Neural crest cell (in vitro differentiated cells): ENCODE data around the gene ELSPBP1. TPM values are rescaled to one million over a fixed set of nuclear protein-coding genes. Genes with fewer than 3 reads are reported as not detected.

Experiments
- DNase-seq: peaks from one replicate; pipeline ENCODE4 v3.0.0; 2021; ENCODE audit warnings: low read depth, mixed read lengths, low spot score
- H3K27ac Mint-ChIP-seq: one replicate; pipeline ENCODE4 v1.8.0; 2021; ENCODE audit warnings: mild to moderate bottlenecking, mixed read lengths; ENCODE audit not compliant: unreplicated experiment
- H3K27me3 Mint-ChIP-seq: 2 replicates; pipeline ENCODE4 v1.8.0; 2021; ENCODE audit warnings: low read depth, mild to moderate bottlenecking, mixed read lengths
- H3K36me3 Mint-ChIP-seq: 2 replicates; pipeline ENCODE4 v1.8.0; 2021; ENCODE audit warnings: low read depth, mild to moderate bottlenecking, mixed read lengths
- H3K4me1 Mint-ChIP-seq: 2 replicates; pipeline ENCODE4 v1.8.0; 2021; ENCODE audit warnings: mixed read lengths
- H3K4me3 Mint-ChIP-seq: one replicate; pipeline ENCODE4 v1.8.0; 2021; ENCODE audit warnings: mild to moderate bottlenecking, mixed read lengths
- H3K9me3 Mint-ChIP-seq: 2 replicates; pipeline ENCODE4 v1.8.0; 2021; ENCODE audit warnings: mixed read lengths
- CTCF ChIP-seq: fragments of 200-600 bp; sonication (generic); conservative IDR thresholded peaks from 2 replicates; pipeline ENCODE4 v1.5.0; 2021; ENCODE audit warnings: antibody characterized with exemption, mild to moderate bottlenecking
- total RNA-seq: library from RNA; stranded (reverse); gene quantifications from 2 replicates; pipeline ENCODE4 v1.2.1, GENCODE V29; 2021

The ELSPBP1 gene
- total RNA-seq, 1 donor from 2014 or later, result not detected

GRCh38 chr19:48010932-48011758 lies 16.7 kb downstream of the ELSPBP1 start:
- Mint-ChIP-seq H3K27me3 (peaks cover 14% of the 10 kb centered on the region), H3K9me3 (peaks cover 5% of the 10 kb centered on the region), H3K4me1 (no peaks in the 10 kb centered on the region), H3K4me3 (no peak overlapping the region), H3K36me3 (no peaks in the 10 kb centered on the region), H3K27ac (no peak overlapping the region)
- no peak for DNase-seq
- TF ChIP-seq CTCF, result no peak

- Mint-ChIP-seq H3K27me3 (peaks cover 68% of the 10 kb centered on the region), H3K4me1 (no peaks in the 10 kb centered on the region), H3K36me3 (no peaks in the 10 kb centered on the region), H3K4me3 (no peak overlapping the region), H3K9me3 (no peaks in the 10 kb centered on the region), H3K27ac (no peak overlapping the region)
- TF ChIP-seq CTCF, result no peak
- DNase-seq, result no peak
Observed at GRCh38 chr19:48020686-48021085, 26.3 kb downstream of the ELSPBP1 start.

- no peak for TF ChIP-seq CTCF
- no peak for DNase-seq
- Mint-ChIP-seq H3K4me1 (no peaks in the 10 kb centered on the region), H3K4me3 (no peak overlapping the region), H3K27ac (no peak overlapping the region), H3K27me3 (peaks cover 71% of the 10 kb centered on the region), H3K9me3 (no peaks in the 10 kb centered on the region), H3K36me3 (no peaks in the 10 kb centered on the region)
Observed at GRCh38 chr19:48023011-48023410, 28.6 kb downstream of the ELSPBP1 start.

- no peak overlapping the region for H3K4me3 Mint-ChIP-seq
- no peaks in the 10 kb centered on the region for H3K4me1 Mint-ChIP-seq
- no peaks in the 10 kb centered on the region for H3K9me3 Mint-ChIP-seq
- TF ChIP-seq CTCF, result no peak
- no peak for DNase-seq
- H3K27me3 Mint-ChIP-seq, result peaks cover 68% of the 10 kb centered on the region
- H3K27ac Mint-ChIP-seq, result no peak overlapping the region
- no peaks in the 10 kb centered on the region for H3K36me3 Mint-ChIP-seq
Observed at GRCh38 chr19:48023518-48023917, 29.1 kb downstream of the ELSPBP1 start.

- Mint-ChIP-seq H3K4me1 (no peaks in the 10 kb centered on the region), H3K27ac (no peak overlapping the region), H3K4me3 (no peak overlapping the region), H3K27me3 (peaks cover 64% of the 10 kb centered on the region), H3K9me3 (no peaks in the 10 kb centered on the region), H3K36me3 (no peaks in the 10 kb centered on the region)
- TF ChIP-seq CTCF, result no peak
- DNase-seq, result no peak
Observed at GRCh38 chr19:48025480-48025879, 31.0 kb downstream of the ELSPBP1 start.
